Astrocyte (in vitro differentiated cells and primary cell): ENCODE measurements around the gene ATPAF2. TPM values are rescaled to one million over a fixed set of nuclear protein-coding genes. Genes with fewer than 3 reads are reported as not detected.

Experiments
- DNase-seq: peaks from one replicate; pipeline ENCODE4 v3.0.0-alpha.2; 2010; ENCODE audit warnings: low read depth
- FAIRE-seq: peaks from 2 replicates; lab custom pipeline; 2011; peaks lifted over from hg19 to GRCh38; lab: Jason Lieb, UNC
- H2AFZ ChIP-seq: 2 replicates; pipeline ENCODE4 v1.6.0; 2012; ENCODE audit warnings: low read depth, low read length, inconsistent platforms
- H3K27ac ChIP-seq: 2 replicates; pipeline ENCODE4 v1.5.1; 2011; ENCODE audit warnings: low read depth, low read length, inconsistent platforms
- H3K27me3 ChIP-seq: 2 replicates; pipeline ENCODE4 v1.6.0; 2011; ENCODE audit warnings: low read length, inconsistent platforms; ENCODE audit not compliant: insufficient read depth
- H3K36me3 ChIP-seq: 2 replicates; pipeline ENCODE4 v1.5.1; 2011; ENCODE audit warnings: low read length, inconsistent platforms; ENCODE audit not compliant: insufficient read depth
- H3K4me1 ChIP-seq: 2 replicates; pipeline ENCODE4 v1.5.1; 2011; ENCODE audit warnings: low read length, inconsistent platforms; ENCODE audit not compliant: insufficient read depth
- H3K4me2 ChIP-seq: 2 replicates; pipeline ENCODE4 v1.6.0; 2012; ENCODE audit warnings: low read length, inconsistent platforms
- H3K4me3 ChIP-seq: 2 replicates; pipeline ENCODE4 v1.5.1; 2011; ENCODE audit warnings: low read depth, mild to moderate bottlenecking, low read length, inconsistent platforms; ENCODE audit not compliant: insufficient read depth
- H3K79me2 ChIP-seq: 2 replicates; pipeline ENCODE4 v1.6.0; 2012; ENCODE audit warnings: mild to moderate bottlenecking, low read length, inconsistent platforms; ENCODE audit not compliant: insufficient read depth
- H3K9ac ChIP-seq: 2 replicates; pipeline ENCODE4 v1.6.0; 2012; ENCODE audit warnings: mild to moderate bottlenecking, low read length, inconsistent platforms
- H3K9me3 ChIP-seq: 2 replicates; pipeline ENCODE4 v1.5.1; 2012; ENCODE audit warnings: low read depth, mild to moderate bottlenecking, low read length, inconsistent platforms; ENCODE audit not compliant: insufficient read depth
- H4K20me1 ChIP-seq: 2 replicates; pipeline ENCODE4 v1.6.0; 2012; ENCODE audit warnings: low read length, inconsistent platforms; ENCODE audit not compliant: insufficient read depth
- H3K27ac Mint-ChIP-seq: one replicate; pipeline ENCODE4 v1.8.0; 2021; ENCODE audit warnings: mild to moderate bottlenecking, mixed read lengths; ENCODE audit not compliant: unreplicated experiment
- H3K27me3 Mint-ChIP-seq: one replicate; pipeline ENCODE4 v1.8.0; 2021; ENCODE audit warnings: low read depth, mixed read lengths; ENCODE audit not compliant: unreplicated experiment
- H3K36me3 Mint-ChIP-seq: one replicate; pipeline ENCODE4 v1.8.0; 2021; ENCODE audit warnings: low read depth, mixed read lengths; ENCODE audit not compliant: unreplicated experiment
- H3K4me1 Mint-ChIP-seq: one replicate; pipeline ENCODE4 v1.8.0; 2021; ENCODE audit warnings: low read depth, mixed read lengths; ENCODE audit not compliant: unreplicated experiment
- H3K4me3 Mint-ChIP-seq: one replicate; pipeline ENCODE4 v1.8.0; 2021; ENCODE audit warnings: mild to moderate bottlenecking, moderate library complexity, mixed read lengths; ENCODE audit not compliant: unreplicated experiment
- H3K9me3 Mint-ChIP-seq: one replicate; pipeline ENCODE4 v1.8.0; 2021; ENCODE audit warnings: mild to moderate bottlenecking, mixed read lengths; ENCODE audit not compliant: unreplicated experiment
- EZH2 ChIP-seq: IDR thresholded peaks from 2 replicates; pipeline ENCODE4 v1.6.1; 2012; ENCODE audit warnings: mild to moderate bottlenecking, low read length, inconsistent platforms; ENCODE audit not compliant: insufficient read depth
- total RNA-seq: library from RNA; stranded (reverse); gene quantifications from 2 replicates; pipeline ENCODE4 v1.2.1, GENCODE V29; 2021
- TF ChIP-seq, protein P1 (sequence below): IDR thresholded peaks from 2 replicates; pipeline ENCODE4 v1.5.1; 2011; ENCODE audit warnings: low read depth, mild to moderate bottlenecking, inconsistent platforms, low read length, moderate library complexity; ENCODE audit not compliant: insufficient read depth

Gene ATPAF2
- total RNA-seq, 1 donor from 2014 or later: 24.8 TPM

DNA sequence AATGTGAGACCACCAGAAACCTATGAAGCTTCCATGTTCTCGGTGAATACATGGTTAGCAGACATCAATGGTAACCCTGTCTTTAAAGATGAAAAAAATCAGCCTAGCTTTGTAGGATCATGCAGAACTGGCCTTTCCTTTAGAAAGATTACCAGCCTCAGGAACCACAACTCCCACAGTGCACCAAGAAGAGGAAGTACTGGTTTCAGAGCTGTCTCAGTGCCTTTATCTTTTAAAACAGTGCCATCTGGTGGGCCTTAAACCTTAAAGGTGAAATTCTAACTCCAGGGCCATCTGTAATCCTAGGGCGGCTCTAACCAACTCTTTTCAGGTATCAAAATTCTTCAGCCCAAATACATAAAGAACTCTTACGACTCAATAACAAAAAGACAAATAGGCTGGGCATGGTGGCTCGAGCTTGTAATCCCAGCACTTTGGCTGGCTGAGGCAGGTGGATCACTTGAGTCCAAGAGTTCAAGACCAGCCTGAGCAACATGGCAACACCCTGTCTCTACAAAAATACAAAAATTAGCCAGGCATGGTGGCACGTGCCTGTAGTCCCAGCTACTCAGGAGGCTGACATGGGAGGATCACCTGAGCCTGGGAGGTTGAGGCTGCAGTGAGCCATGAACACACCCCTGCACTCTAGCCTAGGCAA, 5.4 kb downstream of the ATPAF2 start:
- Mint-ChIP-seq H3K4me3 (no peak overlapping the region), H3K27ac (no peak overlapping the region), H3K36me3 (peaks cover 5% of the 10 kb centered on the region), H3K4me1 (peaks cover 17% of the 10 kb centered on the region), H3K9me3 (no peaks in the 10 kb centered on the region), H3K27me3 (no peaks in the 10 kb centered on the region)
- Histone ChIP-seq H2AFZ (no peak overlapping the region), H3K79me2 (peaks cover 20% of the 10 kb centered on the region), H4K20me1 (peaks cover 13% of the 10 kb centered on the region), H3K9me3 (no peaks in the 10 kb centered on the region), H3K9ac (no peak overlapping the region), H3K4me2 (no peak overlapping the region), H3K27ac (no peak overlapping the region), H3K27me3 (no peaks in the 10 kb centered on the region), H3K4me1 (peaks cover 15% of the 10 kb centered on the region), H3K4me3 (no peak overlapping the region), H3K36me3 (no peaks in the 10 kb centered on the region)
- no peak for FAIRE-seq
- TF ChIP-seq, protein P1, sequence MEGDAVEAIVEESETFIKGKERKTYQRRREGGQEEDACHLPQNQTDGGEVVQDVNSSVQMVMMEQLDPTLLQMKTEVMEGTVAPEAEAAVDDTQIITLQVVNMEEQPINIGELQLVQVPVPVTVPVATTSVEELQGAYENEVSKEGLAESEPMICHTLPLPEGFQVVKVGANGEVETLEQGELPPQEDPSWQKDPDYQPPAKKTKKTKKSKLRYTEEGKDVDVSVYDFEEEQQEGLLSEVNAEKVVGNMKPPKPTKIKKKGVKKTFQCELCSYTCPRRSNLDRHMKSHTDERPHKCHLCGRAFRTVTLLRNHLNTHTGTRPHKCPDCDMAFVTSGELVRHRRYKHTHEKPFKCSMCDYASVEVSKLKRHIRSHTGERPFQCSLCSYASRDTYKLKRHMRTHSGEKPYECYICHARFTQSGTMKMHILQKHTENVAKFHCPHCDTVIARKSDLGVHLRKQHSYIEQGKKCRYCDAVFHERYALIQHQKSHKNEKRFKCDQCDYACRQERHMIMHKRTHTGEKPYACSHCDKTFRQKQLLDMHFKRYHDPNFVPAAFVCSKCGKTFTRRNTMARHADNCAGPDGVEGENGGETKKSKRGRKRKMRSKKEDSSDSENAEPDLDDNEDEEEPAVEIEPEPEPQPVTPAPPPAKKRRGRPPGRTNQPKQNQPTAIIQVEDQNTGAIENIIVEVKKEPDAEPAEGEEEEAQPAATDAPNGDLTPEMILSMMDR: peak; percentile 67
- TF ChIP-seq EZH2: no peak
- peak; percentile 72 for DNase-seq

DNA sequence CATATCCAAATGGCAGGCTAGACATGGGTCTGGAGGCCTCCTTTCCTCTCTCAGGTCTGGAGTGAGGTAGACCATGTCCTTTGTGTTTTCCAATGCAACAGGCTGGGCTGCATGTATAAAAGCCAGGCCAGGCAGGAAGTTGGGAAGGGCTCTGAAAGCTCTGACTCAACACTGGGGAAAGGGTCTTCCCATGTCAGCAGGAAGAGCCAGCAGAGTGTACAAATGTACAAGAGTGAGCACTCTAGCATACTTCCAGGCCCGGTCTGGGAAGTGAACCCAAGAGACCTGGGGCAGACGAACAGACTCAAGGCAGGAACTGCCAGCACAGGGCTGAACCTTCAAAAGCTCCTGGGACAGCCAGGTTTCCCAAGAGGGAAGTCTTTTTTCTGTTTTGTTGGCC, 7.0 kb downstream of the ATPAF2 start:
- peak overlapping the region; percentile 14 for H3K4me2 ChIP-seq
- H3K9me3 ChIP-seq: no peaks in the 10 kb centered on the region
- Mint-ChIP-seq H3K4me3 (peak overlapping the region; percentile 14), H3K9me3 (no peaks in the 10 kb centered on the region), H3K27me3 (no peaks in the 10 kb centered on the region), H3K36me3 (peaks cover 7% of the 10 kb centered on the region), H3K27ac (peak overlapping the region; percentile 93), H3K4me1 (peaks cover 9% of the 10 kb centered on the region)
- FAIRE-seq (no peak), DNase-seq (peak; percentile 40)
- H3K27me3 ChIP-seq: no peaks in the 10 kb centered on the region
- TF ChIP-seq, protein P1: no peak
- no peak overlapping the region for H3K9ac ChIP-seq
- H3K4me1 ChIP-seq: peaks cover 9% of the 10 kb centered on the region
- peaks cover 9% of the 10 kb centered on the region for H4K20me1 ChIP-seq
- H3K27ac ChIP-seq: no peak overlapping the region
- no peak overlapping the region for H2AFZ ChIP-seq
- H3K79me2 ChIP-seq: peaks cover 7% of the 10 kb centered on the region
- H3K4me3 ChIP-seq: no peak overlapping the region
- no peaks in the 10 kb centered on the region for H3K36me3 ChIP-seq

DNA sequence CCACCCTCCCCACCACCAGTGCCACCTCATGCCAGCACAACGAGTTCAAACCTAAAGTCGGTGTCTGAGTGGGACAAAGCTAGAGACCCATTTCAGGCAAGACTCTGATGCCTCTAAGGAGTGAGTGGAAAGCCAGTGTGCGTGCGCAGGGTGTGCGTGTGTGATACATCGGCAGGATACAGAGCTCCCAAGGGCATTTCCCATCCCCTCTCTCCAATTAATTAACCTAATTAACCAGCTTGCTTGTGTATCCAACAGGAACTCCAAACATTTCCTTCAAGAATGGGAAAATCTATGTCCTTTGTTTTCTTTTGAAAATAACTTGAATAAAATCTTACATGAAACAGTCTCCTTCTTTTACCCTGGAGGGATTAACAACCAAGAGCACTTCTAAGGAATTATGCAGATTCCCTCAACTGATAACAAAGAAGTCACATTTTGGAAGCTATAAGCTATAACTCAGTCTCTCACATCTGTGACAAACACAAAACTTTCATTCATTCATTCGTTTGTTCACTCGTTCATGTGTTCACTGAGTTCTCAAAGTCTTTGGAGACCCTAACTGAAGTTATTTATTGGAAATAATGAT, 9.9 kb downstream of the ATPAF2 start:
- H4K20me1 ChIP-seq: peaks cover 8% of the 10 kb centered on the region
- DNase-seq (no peak), FAIRE-seq (no peak)
- peaks cover 7% of the 10 kb centered on the region for H3K79me2 ChIP-seq
- no peak overlapping the region for H3K4me3 Mint-ChIP-seq
- peaks cover 21% of the 10 kb centered on the region for H3K4me1 ChIP-seq
- H3K4me2 ChIP-seq: no peak overlapping the region
- H3K36me3 Mint-ChIP-seq: peaks cover 16% of the 10 kb centered on the region
- no peaks in the 10 kb centered on the region for H3K27me3 Mint-ChIP-seq
- H3K4me1 Mint-ChIP-seq: peaks cover 19% of the 10 kb centered on the region
- no peak overlapping the region for H2AFZ ChIP-seq
- TF ChIP-seq, protein P1: no peak
- no peak for TF ChIP-seq EZH2
- no peak overlapping the region for H3K4me3 ChIP-seq
- H3K27me3 ChIP-seq: no peaks in the 10 kb centered on the region
- H3K9me3 Mint-ChIP-seq: no peaks in the 10 kb centered on the region
- no peaks in the 10 kb centered on the region for H3K9me3 ChIP-seq
- no peak overlapping the region for H3K9ac ChIP-seq
- no peak overlapping the region for H3K27ac ChIP-seq
- H3K27ac Mint-ChIP-seq: no peak overlapping the region
- H3K36me3 ChIP-seq: no peaks in the 10 kb centered on the region
